DND-41 (cell line): ENCODE measurements around the gene SCAPER.

Experiments used
- ATAC-seq: fragments of 200-7000 bp; cut with Tn5 transposase; 3 replicates; pipeline ENCODE4 v1.9.1; 2021; ENCODE audit warnings: low read depth; ENCODE audit not compliant: insufficient read depth
- DNase-seq: peaks from one replicate; pipeline ENCODE4 v3.0.0-alpha.2; 2020
- H2AFZ ChIP-seq: 2 replicates; pipeline ENCODE4 v1.6.0; 2012; ENCODE audit warnings: low read depth, low read length
- H3K27ac ChIP-seq: 2 replicates; pipeline ENCODE4 v1.5.1; 2012; ENCODE audit warnings: low read length, inconsistent platforms
- H3K27me3 ChIP-seq: fragments of 200-600 bp; sonication (generic); 2 replicates; pipeline ENCODE4 v1.6.0; 2012; ENCODE audit warnings: low read length, mild to moderate bottlenecking, inconsistent platforms; ENCODE audit not compliant: insufficient read depth, poor library complexity
- H3K36me3 ChIP-seq: 2 replicates; pipeline ENCODE4 v1.5.1; 2012; ENCODE audit warnings: low read length, inconsistent platforms; ENCODE audit not compliant: insufficient read depth
- H3K4me1 ChIP-seq: 2 replicates; pipeline ENCODE4 v1.5.1; 2012; ENCODE audit warnings: mild to moderate bottlenecking, low read length; ENCODE audit not compliant: insufficient read depth
- H3K4me2 ChIP-seq: 2 replicates; pipeline ENCODE4 v1.6.0; 2012; ENCODE audit warnings: mild to moderate bottlenecking, moderate library complexity, low read length, inconsistent platforms; ENCODE audit not compliant: insufficient read depth
- H3K4me3 ChIP-seq, 2 experiments: fragments of 200-600 bp in 1 of 2; shearing (Covaris generic) in 1 of 2; 2 replicates each; pipeline ENCODE4 v1.5.1; 2012 to 2016; ENCODE audit warnings: inconsistent platforms in 2 of 2, low read length in 2 of 2, mild to moderate bottlenecking in 2 of 2, low read depth in 1 of 2, moderate library complexity in 1 of 2
- H3K79me2 ChIP-seq: 2 replicates; pipeline ENCODE4 v1.6.0; 2012; ENCODE audit warnings: low read length, inconsistent platforms; ENCODE audit not compliant: insufficient read depth
- H3K9ac ChIP-seq: 2 replicates; pipeline ENCODE4 v1.6.0; 2012; ENCODE audit warnings: low read depth, mild to moderate bottlenecking, inconsistent platforms, low read length, moderate library complexity
- H3K9me3 ChIP-seq: 2 replicates; pipeline ENCODE4 v1.5.1; 2012; ENCODE audit warnings: low read length, moderate library complexity, mild to moderate bottlenecking, inconsistent platforms; ENCODE audit not compliant: insufficient read depth, severe bottlenecking
- H4K20me1 ChIP-seq: 2 replicates; pipeline ENCODE4 v1.6.0; 2012; ENCODE audit warnings: low read length; ENCODE audit not compliant: insufficient read depth
- EZH2 ChIP-seq: IDR thresholded peaks from 3 replicates; pipeline ENCODE4 v1.6.1; 2012; ENCODE audit warnings: borderline replicate concordance, low read depth, mild to moderate bottlenecking, moderate library complexity, low read length, inconsistent platforms; ENCODE audit not compliant: severe bottlenecking
- TF ChIP-seq, protein P1 (sequence below): IDR thresholded peaks from 2 replicates; pipeline ENCODE4 v1.5.1; 2012; ENCODE audit warnings: borderline replicate concordance, low read length, moderate library complexity, mild to moderate bottlenecking; ENCODE audit not compliant: poor library complexity, severe bottlenecking; ENCODE audit errors: extremely low read depth

The SCAPER gene

DNA sequence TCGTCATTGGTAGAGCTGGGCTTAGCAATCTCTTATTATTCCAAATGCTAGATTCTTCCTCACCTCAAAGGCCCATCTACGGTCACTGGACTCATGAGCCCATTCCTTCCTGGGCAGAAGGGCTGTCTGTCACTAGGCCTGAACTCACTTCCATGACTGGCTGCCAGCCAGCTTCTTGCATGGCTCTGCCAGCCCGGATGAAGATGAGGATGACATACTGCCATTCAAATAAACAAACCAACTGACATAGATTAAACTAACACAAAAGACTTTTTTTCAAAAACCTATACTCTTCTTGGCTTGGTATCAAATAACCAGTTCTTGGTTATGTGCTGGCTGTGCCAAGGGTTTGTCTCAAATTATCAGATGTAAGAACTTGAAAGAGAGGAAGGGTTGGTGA is 544.7 kb downstream of the SCAPER start:
- DNase-seq (no peak), ATAC-seq (no peak)
- no peak overlapping the region for H2AFZ ChIP-seq
- no peaks in the 10 kb centered on the region for H3K36me3 ChIP-seq
- H3K27me3 ChIP-seq: no peaks in the 10 kb centered on the region
- no peaks in the 10 kb centered on the region for H3K4me1 ChIP-seq
- no peak overlapping the region for H3K9ac ChIP-seq
- no peak overlapping the region for H3K27ac ChIP-seq
- no peak overlapping the region for H3K4me3 ChIP-seq
- no peak overlapping the region for H3K4me2 ChIP-seq
- no peaks in the 10 kb centered on the region for H4K20me1 ChIP-seq
- TF ChIP-seq EZH2: no peak
- TF ChIP-seq, protein P1, sequence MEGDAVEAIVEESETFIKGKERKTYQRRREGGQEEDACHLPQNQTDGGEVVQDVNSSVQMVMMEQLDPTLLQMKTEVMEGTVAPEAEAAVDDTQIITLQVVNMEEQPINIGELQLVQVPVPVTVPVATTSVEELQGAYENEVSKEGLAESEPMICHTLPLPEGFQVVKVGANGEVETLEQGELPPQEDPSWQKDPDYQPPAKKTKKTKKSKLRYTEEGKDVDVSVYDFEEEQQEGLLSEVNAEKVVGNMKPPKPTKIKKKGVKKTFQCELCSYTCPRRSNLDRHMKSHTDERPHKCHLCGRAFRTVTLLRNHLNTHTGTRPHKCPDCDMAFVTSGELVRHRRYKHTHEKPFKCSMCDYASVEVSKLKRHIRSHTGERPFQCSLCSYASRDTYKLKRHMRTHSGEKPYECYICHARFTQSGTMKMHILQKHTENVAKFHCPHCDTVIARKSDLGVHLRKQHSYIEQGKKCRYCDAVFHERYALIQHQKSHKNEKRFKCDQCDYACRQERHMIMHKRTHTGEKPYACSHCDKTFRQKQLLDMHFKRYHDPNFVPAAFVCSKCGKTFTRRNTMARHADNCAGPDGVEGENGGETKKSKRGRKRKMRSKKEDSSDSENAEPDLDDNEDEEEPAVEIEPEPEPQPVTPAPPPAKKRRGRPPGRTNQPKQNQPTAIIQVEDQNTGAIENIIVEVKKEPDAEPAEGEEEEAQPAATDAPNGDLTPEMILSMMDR: no peak
- H3K79me2 ChIP-seq: no peaks in the 10 kb centered on the region
- no peaks in the 10 kb centered on the region for H3K9me3 ChIP-seq

DNA sequence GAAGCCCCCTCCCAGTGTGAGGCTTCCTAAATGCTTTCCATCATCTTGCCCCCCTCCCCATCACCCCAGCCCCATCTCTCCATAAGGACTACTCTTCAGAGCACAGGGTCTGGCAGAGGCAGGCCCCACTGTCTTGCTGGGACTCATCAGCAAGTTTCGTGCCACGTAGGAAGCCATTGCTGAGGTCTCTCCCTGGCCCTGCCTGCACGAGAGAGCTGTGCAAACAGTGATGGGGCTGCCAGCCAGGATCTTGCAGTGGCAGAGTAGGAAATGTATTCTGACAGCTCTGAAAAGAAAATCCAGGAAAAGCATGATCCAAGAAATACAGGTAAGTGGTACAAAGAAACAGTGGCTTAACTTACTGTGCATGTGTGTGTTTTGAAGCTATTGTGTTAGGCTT is 546.0 kb downstream of the SCAPER start:
- no peak overlapping the region for H3K27ac ChIP-seq
- H3K27me3 ChIP-seq: no peaks in the 10 kb centered on the region
- H3K9me3 ChIP-seq: no peaks in the 10 kb centered on the region
- no peak for TF ChIP-seq EZH2
- TF ChIP-seq, protein P1: no peak
- H2AFZ ChIP-seq: no peak overlapping the region
- H3K4me3 ChIP-seq: no peak overlapping the region
- DNase-seq: no peak
- no peak for ATAC-seq
- H3K79me2 ChIP-seq: no peaks in the 10 kb centered on the region
- no peaks in the 10 kb centered on the region for H4K20me1 ChIP-seq
- H3K4me1 ChIP-seq: no peaks in the 10 kb centered on the region
- no peaks in the 10 kb centered on the region for H3K36me3 ChIP-seq
- H3K4me2 ChIP-seq: no peak overlapping the region
- H3K9ac ChIP-seq: no peak overlapping the region

DNA sequence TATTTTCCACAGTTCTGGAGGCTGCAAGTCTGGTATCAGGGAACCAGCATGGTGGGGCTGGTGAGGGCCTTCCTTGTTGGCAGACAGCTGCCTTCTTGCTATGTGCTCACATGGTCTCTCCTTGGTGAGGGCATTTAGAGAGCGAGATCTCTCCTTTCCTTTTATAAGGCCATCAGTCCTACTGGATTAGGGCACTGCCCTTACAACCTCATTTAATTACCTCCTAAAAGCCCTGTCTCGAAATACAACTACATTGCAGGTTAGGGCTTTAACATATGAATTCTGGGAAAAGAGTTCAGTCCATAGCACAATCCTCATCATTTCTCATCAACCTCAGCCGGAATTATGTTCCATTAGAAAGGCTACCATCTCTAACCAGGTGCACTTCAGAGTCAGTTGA is 546.7 kb downstream of the SCAPER start:
- no peaks in the 10 kb centered on the region for H3K4me1 ChIP-seq
- TF ChIP-seq, protein P1: no peak
- TF ChIP-seq EZH2: no peak
- no peaks in the 10 kb centered on the region for H3K79me2 ChIP-seq
- H3K4me3 ChIP-seq: no peak overlapping the region
- ATAC-seq (no peak), DNase-seq (no peak)
- no peaks in the 10 kb centered on the region for H3K27me3 ChIP-seq
- H3K4me2 ChIP-seq: no peak overlapping the region
- no peak overlapping the region for H2AFZ ChIP-seq
- no peak overlapping the region for H3K9ac ChIP-seq
- H3K36me3 ChIP-seq: no peaks in the 10 kb centered on the region
- no peaks in the 10 kb centered on the region for H4K20me1 ChIP-seq
- H3K27ac ChIP-seq: no peak overlapping the region
- H3K9me3 ChIP-seq: no peaks in the 10 kb centered on the region

- no peaks in the 10 kb centered on the region for H3K27me3 ChIP-seq
- no peaks in the 10 kb centered on the region for H3K4me1 ChIP-seq
- no peaks in the 10 kb centered on the region for H3K36me3 ChIP-seq
- H2AFZ ChIP-seq: no peak overlapping the region
- no peaks in the 10 kb centered on the region for H3K9me3 ChIP-seq
- no peak overlapping the region for H3K4me2 ChIP-seq
- no peaks in the 10 kb centered on the region for H3K79me2 ChIP-seq
- no peak overlapping the region for H3K4me3 ChIP-seq
- ATAC-seq (no peak), DNase-seq (no peak)
- no peak overlapping the region for H3K9ac ChIP-seq
- TF ChIP-seq, protein P1: no peak
- TF ChIP-seq EZH2: no peak
- no peaks in the 10 kb centered on the region for H4K20me1 ChIP-seq
- no peak overlapping the region for H3K27ac ChIP-seq
Measured at GRCh38 chr15:76354823-76355440, 550.2 kb downstream of the SCAPER start.
